ENCODE results near the gene COG7.

GRCh38 chr16:23392223-23392600 is 60.8 kb downstream of the COG7 start:
- no peak for TF ChIP-seq CTCF (IDR thresholded peaks at IDR 0.05 in 2 of 3, conservative IDR thresholded peaks at IDR 0.05 in 1 of 3; ENCODE audit: borderline replicate concordance in 1 of 3, insufficient read depth in 1 of 3, low read depth in 2 of 3, low read length in 2 of 3)
- no peak for TF ChIP-seq EZH2phosphoT487 (IDR thresholded peaks at IDR 0.05; ENCODE audit: borderline replicate concordance)
- TF ChIP-seq, protein P1, sequence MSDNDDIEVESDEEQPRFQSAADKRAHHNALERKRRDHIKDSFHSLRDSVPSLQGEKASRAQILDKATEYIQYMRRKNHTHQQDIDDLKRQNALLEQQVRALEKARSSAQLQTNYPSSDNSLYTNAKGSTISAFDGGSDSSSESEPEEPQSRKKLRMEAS (IDR thresholded peaks at IDR 0.05) = no peak
- TF ChIP-seq ZBTB33 (IDR thresholded peaks at IDR 0.05; ENCODE audit: extremely low read depth, insufficient replicate concordance, low read length) = no peak
- TF ChIP-seq TCF7L2 (IDR thresholded peaks at IDR 0.05; ENCODE audit: borderline replicate concordance, extremely low read depth, insufficient read depth, insufficient read length) = no peak
- TF ChIP-seq POLR2A (IDR thresholded peaks at IDR 0.05; ENCODE audit: borderline replicate concordance, extremely low read depth, insufficient read depth, insufficient read length) = no peak
- no peak for TF ChIP-seq EZH2 (IDR thresholded peaks at IDR 0.05)
- TF ChIP-seq CEBPB (IDR thresholded peaks at IDR 0.05; ENCODE audit: low read depth) = no peak
- TF ChIP-seq REST (IDR thresholded peaks at IDR 0.05; ENCODE audit: low read depth) = no peak

Measured in HCT116 (cell line).